Heart right ventricle (tissue), 16 donors: ENCODE data around the gene ALX4. TPM values are rescaled to one million over a fixed set of nuclear protein-coding genes. Genes with fewer than 3 reads are reported as not detected.

ENCODE experiments used
- ATAC-seq, 8 donors: fragments of 200-7000 bp; cut with Tn5 transposase; one replicate each; pipeline ENCODE4 v1.9.1; 2020; ENCODE audit warnings: mild to moderate bottlenecking in 8 of 8, moderate library complexity in 8 of 8, moderate number of reproducible peaks in 1 of 8
- DNase-seq, 2 donors: peaks; one replicate each; pipeline ENCODE4 v3.0.0-alpha.2; 2020
- H3K27ac ChIP-seq, 10 donors: fragments of 200-600 bp; sonication (generic) in 2 of 10; one replicate each; pipeline versions ENCODE4 v1.5.0 to v1.8.0; 2020 to 2022; ENCODE audit warnings: mild to moderate bottlenecking in 3 of 10
- H3K27me3 ChIP-seq, 7 donors: fragments of 200-600 bp; one replicate each; pipeline ENCODE4 v1.8.0; 2021 to 2022; ENCODE audit warnings: mild to moderate bottlenecking in 2 of 7
- H3K36me3 ChIP-seq, 9 donors: fragments of 200-600 bp; sonication (generic) in 1 of 9; one replicate each; pipeline versions ENCODE4 v1.5.0 to v1.8.0; 2020 to 2022; ENCODE audit warnings: mild to moderate bottlenecking in 2 of 9
- H3K4me1 ChIP-seq, 9 donors: fragments of 200-600 bp; sonication (generic) in 1 of 9; one replicate each; pipeline versions ENCODE4 v1.5.0 to v1.8.0; 2020 to 2022; ENCODE audit warnings: mild to moderate bottlenecking in 4 of 9
- H3K4me3 ChIP-seq, 10 donors: fragments of 200-600 bp; sonication (generic) in 2 of 10; one replicate each; pipeline versions ENCODE4 v1.5.0 to v1.8.0; 2020 to 2022; ENCODE audit warnings: mild to moderate bottlenecking in 7 of 10, moderate library complexity in 2 of 10
- H3K9me3 ChIP-seq, 11 donors: fragments of 200-600 bp in 10 of 11; sonication (generic) in 2 of 11; one replicate each; pipeline versions ENCODE4 v1.5.0 to v1.8.0; 2013 to 2022; ENCODE audit warnings: mild to moderate bottlenecking in 2 of 11, control low read depth in 1 of 11, moderate library complexity in 1 of 11
- WGBS, 2 donors: extraction: QIAGEN DNeasy Blood & Tissue Kit; methylation state at CpG; one replicate each; pipeline ENCODE4 v1.1.7; 2013; ENCODE audit warnings: inconsistent platforms in 1 of 2; 5-methylcytosine and 5-hydroxymethylcytosine counted together
- intact Hi-C, 10 donors: fragments of 100-400 bp; cut with DNase I; formaldehyde crosslinking; loops; one replicate each; pipeline versions ENCODE4 v1.11.1 to v1.14.2; 2022
- polyA plus RNA-seq, 2 donors: library from polyadenylated mRNA; stranded (reverse); fragments of 200-250 nt; gene quantifications; one replicate each; pipeline ENCODE4 v1.2.3, GENCODE V29; 2013
- total RNA-seq, 10 donors: library from RNA; stranded (reverse); fragmentation: NEBNext Ultra II Directional in 3 of 10; extraction: Animal tissue kit (Norgen Biotek cat#: 25700) in 3 of 10; gene quantifications; one replicate each; pipeline versions ENCODE4 v1.2.1 to v1.2.4, GENCODE V29; 2021 to 2023
- TF ChIP-seq, protein P1 (sequence below), 9 donors: fragments of 200-600 bp; sonication (generic) in 2 of 9; IDR thresholded peaks; one replicate each; pipeline versions ENCODE4 v1.5.0 to v1.8.0; 2021 to 2022; ENCODE audit warnings: antibody characterized with exemption in 9 of 9, mild to moderate bottlenecking in 5 of 9, moderate library complexity in 1 of 9
- donor health status: Arrhythmogenic right ventricular cardiomyopathy.
- donor health status: ischemic (EF 13 %, LVEDD 7.1; RV severe dilation, severe dysfunction).
- donor health status: healthy with polysubstance abuse.
- donor health status: DM: no; HTN: yes; CAD: no.
- donor health status: DM: no; HTN: no; CAD: no.
- donor health status: ischemic (EF 25% LVEDD 6.9; RV normal size, moderate dysfunction).
- donor health status: ischemic (EF 25% LVEDD 5.7; RV mildly dilated, moderate dysfunction).
- donor health status: healthy.
- donor health status: DM: yes; HTN: yes; CAD: no.
- donor health status: Ischemic cardiomyopathy.
- donor health status: ischemic (EF 35%, LVEDD 5.7; RV mildly dilated, moderate dysfunction).
- donor health status: nonischemic (EF 11% LVEDD 7.7; RV severe dilation, severe dysfunction).
- donor health status: DM: yes; HTN: yes; CAD: no.
- donor health status: PGD.
- donor health status: ischemic (EF 29% LVEDD 5.4; RV normal size, mild dysfunction).
- donor health status: nonischemic (EF 23%, LVEDD 6.1; RV moderate dilation, normal function).

Gene ALX4
- total and polyA plus RNA-seq, 12 donors = 0.01 to 0.07 (median 0.06) TPM; not detected in 5

DNA sequence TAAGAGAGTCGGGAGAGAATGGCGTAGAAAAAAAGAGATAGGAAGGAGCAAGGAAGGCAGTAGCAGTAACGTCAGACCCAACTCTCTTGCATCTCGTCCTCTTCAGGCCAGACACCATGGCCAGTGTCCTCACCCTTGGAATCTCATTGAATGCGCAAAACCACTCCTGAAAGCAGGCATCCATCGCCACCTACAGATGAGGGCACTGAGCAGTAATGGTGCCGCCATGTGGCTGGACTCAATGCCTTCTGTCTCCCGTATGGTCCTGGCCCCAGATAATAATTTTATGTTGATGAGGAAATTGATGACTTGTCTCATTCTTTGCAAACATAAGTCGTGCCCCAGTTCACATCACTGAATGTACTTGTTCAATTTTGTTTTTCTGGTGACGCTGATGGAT lies 17.8 kb upstream of the ALX4 start:
- DNase-seq (no peak), ATAC-seq (no peak)
- Histone ChIP-seq H3K27ac (no peak overlapping the region), H3K36me3 (no peaks in the 10 kb centered on the region), H3K9me3 (no peaks in the 10 kb centered on the region), H3K4me3 (no peak overlapping the region), H3K27me3 (peaks cover 0 to 91% (median 78%) of the 10 kb centered on the region in 7 donors), H3K4me1 (peaks cover 0 to 13% (median 0%) of the 10 kb centered on the region in 9 donors)
- WGBS, 2 donors = 73 to 78% methylated on average over 10 of the region's 10 CpGs
- intact Hi-C loops = no loop called here
- TF ChIP-seq, protein P1, sequence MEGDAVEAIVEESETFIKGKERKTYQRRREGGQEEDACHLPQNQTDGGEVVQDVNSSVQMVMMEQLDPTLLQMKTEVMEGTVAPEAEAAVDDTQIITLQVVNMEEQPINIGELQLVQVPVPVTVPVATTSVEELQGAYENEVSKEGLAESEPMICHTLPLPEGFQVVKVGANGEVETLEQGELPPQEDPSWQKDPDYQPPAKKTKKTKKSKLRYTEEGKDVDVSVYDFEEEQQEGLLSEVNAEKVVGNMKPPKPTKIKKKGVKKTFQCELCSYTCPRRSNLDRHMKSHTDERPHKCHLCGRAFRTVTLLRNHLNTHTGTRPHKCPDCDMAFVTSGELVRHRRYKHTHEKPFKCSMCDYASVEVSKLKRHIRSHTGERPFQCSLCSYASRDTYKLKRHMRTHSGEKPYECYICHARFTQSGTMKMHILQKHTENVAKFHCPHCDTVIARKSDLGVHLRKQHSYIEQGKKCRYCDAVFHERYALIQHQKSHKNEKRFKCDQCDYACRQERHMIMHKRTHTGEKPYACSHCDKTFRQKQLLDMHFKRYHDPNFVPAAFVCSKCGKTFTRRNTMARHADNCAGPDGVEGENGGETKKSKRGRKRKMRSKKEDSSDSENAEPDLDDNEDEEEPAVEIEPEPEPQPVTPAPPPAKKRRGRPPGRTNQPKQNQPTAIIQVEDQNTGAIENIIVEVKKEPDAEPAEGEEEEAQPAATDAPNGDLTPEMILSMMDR (IDR thresholded peaks at IDR 0.05) = no peak

- H3K27me3 ChIP-seq = peaks cover 0 to 91% (median 85%) of the 10 kb centered on the region in 7 donors
- H3K36me3 ChIP-seq = no peaks in the 10 kb centered on the region
- TF ChIP-seq, protein P1 (IDR thresholded peaks at IDR 0.05) = no peak
- intact Hi-C loops = no loop called here
- DNase-seq = no peak
- no peak overlapping the region for H3K27ac ChIP-seq
- H3K9me3 ChIP-seq = no peaks in the 10 kb centered on the region
- H3K4me1 ChIP-seq = peaks cover 0 to 16% (median 0%) of the 10 kb centered on the region in 9 donors
- WGBS, 2 donors = 51 to 61% methylated on average over 15 of the region's 15 CpGs
- ATAC-seq = peak in 1 of 8 donors; percentile 29
- H3K4me3 ChIP-seq = no peak overlapping the region
These were observed 16.9 kb upstream of the ALX4 start for GRCh38 chr11:44326615-44327475.

DNA sequence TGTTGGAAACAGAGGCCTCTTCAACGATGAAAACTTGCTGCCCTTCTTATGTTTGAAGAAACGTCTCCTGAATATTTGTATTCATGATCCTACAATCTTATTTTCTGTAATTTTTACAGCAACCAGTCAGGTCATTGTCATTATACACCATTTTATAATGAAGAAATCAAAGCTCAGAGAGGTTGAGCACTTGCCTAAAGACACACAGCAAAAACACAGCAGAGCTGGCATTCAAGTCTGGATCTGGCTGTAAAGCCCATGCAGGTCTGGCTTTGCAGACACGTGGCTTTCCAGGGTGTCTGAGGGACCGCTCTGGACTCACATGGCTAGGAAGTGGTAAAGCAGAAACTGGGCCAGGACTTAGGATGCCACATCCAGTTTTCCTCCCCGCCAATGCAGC lies 15.8 kb upstream of the ALX4 start:
- WGBS, 2 donors = 82 to 88% methylated on average over 5 of the region's 5 CpGs
- peaks cover 0 to 16% (median 0%) of the 10 kb centered on the region in 9 donors for H3K4me1 ChIP-seq
- intact Hi-C loops = no loop called here
- H3K9me3 ChIP-seq = no peaks in the 10 kb centered on the region
- DNase-seq = no peak
- no peaks in the 10 kb centered on the region for H3K36me3 ChIP-seq
- no peak for ATAC-seq
- peaks cover 4 to 100% (median 94%) of the 10 kb centered on the region in 7 donors for H3K27me3 ChIP-seq
- TF ChIP-seq, protein P1 (IDR thresholded peaks at IDR 0.05) = no peak
- no peak overlapping the region for H3K4me3 ChIP-seq
- H3K27ac ChIP-seq = no peak overlapping the region

DNA sequence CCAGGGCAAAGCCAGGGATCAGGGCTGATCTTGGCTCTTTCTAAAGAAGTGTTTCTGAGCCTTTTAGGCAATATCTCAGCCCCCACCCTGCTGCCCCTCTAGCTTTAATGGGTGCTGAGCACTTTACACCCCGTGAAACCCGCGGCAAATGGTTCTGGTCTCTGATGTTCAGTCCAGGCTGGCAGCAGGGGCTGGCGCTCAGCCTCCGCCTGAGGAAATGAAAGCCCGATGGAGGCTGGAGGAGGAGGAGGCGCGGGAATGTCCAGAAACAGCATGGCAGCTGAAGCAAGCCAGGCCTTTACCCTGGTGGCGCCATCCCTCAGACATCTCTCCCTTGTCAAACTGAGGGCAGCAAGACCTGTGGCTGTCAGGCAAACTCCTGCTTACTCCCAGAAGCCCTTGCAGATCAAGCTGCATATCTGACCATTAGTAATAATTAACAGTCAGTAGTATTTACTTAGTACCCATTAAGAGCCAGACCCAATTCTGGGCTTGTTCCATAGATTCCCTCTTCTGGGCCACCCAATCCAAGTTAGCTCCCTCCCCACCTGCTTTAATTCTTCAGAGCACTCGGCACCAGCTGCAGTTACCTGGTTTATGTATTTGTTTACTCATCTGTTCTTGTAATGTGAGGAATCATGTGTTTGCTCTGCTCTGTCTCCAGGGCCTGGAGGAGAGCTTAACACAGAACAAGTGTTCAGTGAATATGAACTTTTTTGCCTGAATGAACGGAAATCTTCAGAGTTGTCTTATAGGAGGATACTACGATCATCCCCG lies 15.0 kb upstream of the ALX4 start:
- DNase-seq (no peak), ATAC-seq (no peak)
- WGBS, 2 donors = 77 to 81% methylated on average over 13 of the region's 13 CpGs
- TF ChIP-seq, protein P1 (IDR thresholded peaks at IDR 0.05) = no peak
- H3K27ac ChIP-seq = no peak overlapping the region
- H3K27me3 ChIP-seq = peaks cover 4 to 100% (median 96%) of the 10 kb centered on the region in 7 donors
- no peak overlapping the region for H3K4me3 ChIP-seq
- no peaks in the 10 kb centered on the region for H3K36me3 ChIP-seq
- intact Hi-C loops = no loop called here
- H3K9me3 ChIP-seq = no peaks in the 10 kb centered on the region
- peaks cover 0 to 19% (median 3%) of the 10 kb centered on the region in 9 donors for H3K4me1 ChIP-seq
